HCT116 (cell line): Measurements from ENCODE around the gene RARS1. TPM values are rescaled to one million over a fixed set of nuclear protein-coding genes. Genes with fewer than 3 reads are reported as not detected.

Source experiments
- ATAC-seq: fragments of 200-7000 bp; cut with Tn5 transposase; 2 replicates; pipeline ENCODE4 v1.9.1; 2020; ENCODE audit warnings: mild to moderate bottlenecking, moderate library complexity
- BruUV-seq: library from RNA; stranded (reverse); fragments of 400-500 nt; replicated peaks from 2 replicates; lab custom pipeline; 2021; lab: Mats Ljungman, UMichigan
- CTCF ChIA-PET: fragments of 300-600 bp; sonication (Branson Sonifier 250); formaldehyde crosslinking; loops from one replicate; lab custom pipeline; 2021; ENCODE audit warnings: antibody characterized with exemption; lab: Charles Lee
- POLR2A ChIA-PET: fragments of 300-600, 350-600 bp; sonication (Branson Sonifier 250); formaldehyde crosslinking; loops from one replicate; lab custom pipeline; 2021; ENCODE audit warnings: antibody characterized with exemption; lab: Charles Lee
- RAD21 ChIA-PET, 2 experiments: fragments of 300-600 bp; sonication (Branson Sonifier 250); formaldehyde crosslinking; loops; one replicate each; lab custom pipeline; 2023; ENCODE audit warnings: low total read pairs in 2 of 2; ENCODE audit not compliant: uncharacterized antibody in 2 of 2, unreplicated experiment in 2 of 2, low non-redundant PET in 1 of 2; lab: Charles Lee
- DNase-seq: peaks from one replicate; pipeline ENCODE4 v3.0.0-alpha.2; 2010; ENCODE audit warnings: low read depth, low spot score
- H2AFZ ChIP-seq: fragments of 200-600 bp; shearing (Covaris generic), sonication (generic); 2 replicates; pipeline ENCODE4 v1.6.1; 2017; ENCODE audit warnings: low read depth, mixed run types, mixed read lengths, antibody characterized with exemption, low read length; ENCODE audit not compliant: poor library complexity, severe bottlenecking
- H3K27ac ChIP-seq: 2 replicates; pipeline ENCODE4 v1.5.1; 2012; ENCODE audit warnings: low read depth, low read length
- H3K27me3 ChIP-seq: fragments of 200-600 bp; sonication (generic); 2 replicates; pipeline ENCODE4 v1.6.1; 2016; ENCODE audit warnings: mixed run types, low read length, mixed read lengths; ENCODE audit not compliant: insufficient read depth
- H3K36me3 ChIP-seq, 2 experiments: fragments of 200-500 bp in 1 of 2; fragments of 200-600 bp in 1 of 2; sonication (Bioruptor generic) in 1 of 2; sonication (generic) in 1 of 2; 2 replicates each; pipeline versions ENCODE4 v1.5.1 to v1.6.1; 2014 to 2016; ENCODE audit warnings: low read length in 2 of 2, inconsistent platforms in 1 of 2, mixed read lengths in 1 of 2, mixed run types in 1 of 2; ENCODE audit not compliant: insufficient read depth in 2 of 2, control insufficient read depth in 1 of 2
- H3K4me1 ChIP-seq, 2 experiments: fragments of 200-600 bp in 1 of 2; sonication (generic) in 1 of 2; 2 replicates each; pipeline versions ENCODE4 v1.5.1 to v1.6.1; 2012 to 2017; ENCODE audit warnings: low read length in 2 of 2, inconsistent platforms in 1 of 2, mild to moderate bottlenecking in 1 of 2, mixed read lengths in 1 of 2, mixed run types in 1 of 2, moderate library complexity in 1 of 2; ENCODE audit not compliant: insufficient read depth in 2 of 2, control insufficient read depth in 1 of 2
- H3K4me2 ChIP-seq: fragments of 200-600 bp; sonication (generic); 2 replicates; pipeline ENCODE4 v1.6.1; 2017; ENCODE audit warnings: mixed run types, low read length, mixed read lengths
- H3K4me3 ChIP-seq, 2 experiments: fragments of 200-600 bp in 1 of 2; sonication (generic) in 1 of 2; replicated peaks in 1 of 2; 2 replicates each; pipeline ENCODE4 v1.5.1; 2011 to 2016; ENCODE audit warnings: low read length in 2 of 2, control low read depth in 1 of 2, low read depth in 1 of 2, mild to moderate bottlenecking in 1 of 2, mixed read lengths in 1 of 2, mixed run types in 1 of 2
- H3K79me2 ChIP-seq: fragments of 200-600 bp; sonication (generic); 2 replicates; pipeline ENCODE4 v1.6.1; 2017; ENCODE audit warnings: mild to moderate bottlenecking, mixed run types, low read length, moderate library complexity, mixed read lengths; ENCODE audit not compliant: insufficient read depth
- H3K9ac ChIP-seq: fragments of 200-600 bp; sonication (generic); 2 replicates; pipeline ENCODE4 v1.6.1; 2016; ENCODE audit warnings: low read length, mixed read lengths
- H3K9me2 ChIP-seq: fragments of 200-600 bp; sonication (generic), shearing (Covaris generic); 2 replicates; pipeline ENCODE4 v1.6.1; 2017; ENCODE audit warnings: mixed run types, mild to moderate bottlenecking, moderate library complexity; ENCODE audit not compliant: insufficient read depth
- H3K9me3 ChIP-seq, 2 experiments: fragments of 200-500 bp in 1 of 2; fragments of 200-600 bp in 1 of 2; sonication (Bioruptor generic) in 1 of 2; sonication (generic) in 1 of 2; 2 replicates each; pipeline ENCODE4 v1.6.1; 2014 to 2017; ENCODE audit warnings: low read length in 2 of 2, mixed read lengths in 2 of 2, inconsistent platforms in 1 of 2, low read depth in 1 of 2, mild to moderate bottlenecking in 1 of 2, mixed run types in 1 of 2, moderate library complexity in 1 of 2; ENCODE audit not compliant: control insufficient read depth in 1 of 2, insufficient read depth in 1 of 2
- H4K20me1 ChIP-seq: fragments of 200-600 bp; sonication (generic), shearing (Covaris generic); 2 replicates; pipeline ENCODE4 v1.6.1; 2017; ENCODE audit warnings: mixed run types, mild to moderate bottlenecking, moderate library complexity; ENCODE audit not compliant: insufficient read depth
- FOSL1 ChIP-seq: IDR thresholded peaks from 2 replicates; pipeline ENCODE4 v1.6.1; 2012; ENCODE audit warnings: low read depth
- REST ChIP-seq: IDR thresholded peaks from 2 replicates; pipeline ENCODE4 v1.6.1; 2012; ENCODE audit warnings: low read depth
- intact Hi-C: fragments of 100-400 bp; cut with micrococcal nuclease; formaldehyde crosslinking; loops from 2 replicates; pipeline ENCODE4 v1.10.0; 2022
- total RNA-seq: library from RNA; stranded (reverse); gene quantifications from one replicate; pipeline ENCODE4 v1.2.1, GENCODE V29; 2021; ENCODE audit not compliant: unreplicated experiment
- TF ChIP-seq, protein P1 (sequence below): IDR thresholded peaks from 2 replicates; pipeline ENCODE4 v1.6.1; 2012

RARS1 gene
- total RNA-seq, 1 experiment from 2014 or later, result 122 TPM

DNA sequence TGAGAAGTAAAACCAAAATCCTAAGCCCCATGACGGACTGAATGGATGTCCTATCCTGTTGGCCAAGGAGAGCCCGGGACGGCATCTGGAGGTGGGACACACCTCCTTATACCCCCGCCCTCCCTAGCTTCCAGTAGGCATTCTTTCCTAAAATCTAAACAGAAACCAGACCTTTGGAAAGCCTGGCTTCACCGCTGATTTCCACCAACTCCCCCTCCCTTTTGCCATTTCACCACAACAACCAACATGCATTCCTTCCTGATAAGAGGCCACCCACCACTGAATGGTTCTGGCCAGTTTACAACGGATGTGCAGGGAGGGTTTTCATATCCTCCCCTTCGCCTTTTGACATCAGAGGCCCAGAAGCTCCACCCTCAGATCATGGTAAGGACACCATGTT is 9.2 kb upstream of the RARS1 start:
- Histone ChIP-seq H3K27me3 (no peaks in the 10 kb centered on the region), H3K4me3 (no peak overlapping the region), H3K9me2 (no peaks in the 10 kb centered on the region), H3K27ac (no peak overlapping the region), H3K4me1 (0 out of 4 replicates have a peak, but pooled peaks cover 0 to 4% of the 10 kb centered on the region in 2 experiments), H3K4me2 (no peak overlapping the region), H2AFZ (no peak overlapping the region), H3K9ac (no peak overlapping the region), H3K9me3 (no peaks in the 10 kb centered on the region), H4K20me1 (no peaks in the 10 kb centered on the region), H3K36me3 (peaks cover 0 to 2% of the 10 kb centered on the region in 2 experiments; a peak in 1 of 4 replicates), H3K79me2 (no peaks in the 10 kb centered on the region)
- no TSS peak for BruUV-seq
- RAD21 ChIA-PET, result no interaction called here
- POLR2A ChIA-PET, result no interaction called here
- CTCF ChIA-PET, result no interaction called here
- no peak for ATAC-seq
- no peak for TF ChIP-seq FOSL1
- TF ChIP-seq, protein P1, sequence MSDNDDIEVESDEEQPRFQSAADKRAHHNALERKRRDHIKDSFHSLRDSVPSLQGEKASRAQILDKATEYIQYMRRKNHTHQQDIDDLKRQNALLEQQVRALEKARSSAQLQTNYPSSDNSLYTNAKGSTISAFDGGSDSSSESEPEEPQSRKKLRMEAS, result no peak
- intact Hi-C loops, result no loop called here
- DNase-seq, result no peak

- Histone ChIP-seq H3K9me3 (no peaks in the 10 kb centered on the region), H3K4me2 (no peak overlapping the region), H4K20me1 (no peaks in the 10 kb centered on the region), H3K36me3 (no peaks in the 10 kb centered on the region), H3K27ac (no peak overlapping the region), H3K4me3 (no peak overlapping the region), H2AFZ (no peak overlapping the region), H3K9me2 (no peaks in the 10 kb centered on the region), H3K4me1 (no peaks in the 10 kb centered on the region), H3K9ac (no peak overlapping the region), H3K79me2 (no peaks in the 10 kb centered on the region), H3K27me3 (no peaks in the 10 kb centered on the region)
- BruUV-seq, result no TSS peak
- intact Hi-C loops, result no loop called here
- ATAC-seq, result no peak
- no peak for DNase-seq
- no peak for TF ChIP-seq REST
- POLR2A ChIA-PET, result no interaction called here
- RAD21 ChIA-PET, result no interaction called here
- CTCF ChIA-PET, result no interaction called here
These were observed 7.1 kb upstream of the RARS1 start for GRCh38 chr5:168479166-168479565.
